ENCODE data around the gene OR8U1. TPM values are rescaled to one million over a fixed set of nuclear protein-coding genes. Genes with fewer than 3 reads are reported as not detected.
"Not testable (repeated sequence)": the region's sequence is repeated elsewhere in the genome, so short reads cannot be mapped to it uniquely, and the experiment has no call there.

Gene OR8U1
- total RNA-seq, 1 experiment from 2014 or later = not detected

DNA sequence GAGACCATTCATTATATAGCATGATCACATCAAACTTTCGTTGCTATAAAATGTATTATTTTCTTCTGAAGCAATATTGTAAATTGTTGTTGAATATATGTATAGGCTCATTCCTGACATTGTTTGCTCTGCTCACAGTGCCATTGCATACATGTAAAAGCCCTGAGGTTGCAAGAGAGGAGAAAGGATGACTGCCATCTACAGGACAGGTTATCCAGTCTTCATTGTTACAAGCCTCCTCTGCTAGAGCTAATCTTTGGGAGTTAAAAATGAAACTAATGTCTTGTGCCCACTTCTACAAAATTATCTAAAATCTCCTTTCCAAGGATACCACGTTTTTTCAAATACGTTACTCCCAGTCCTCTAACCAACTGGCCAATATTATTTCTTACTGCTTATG lies 20.6 kb downstream of the OR8U1 start:
- CTCF ChIA-PET = interaction anchor here (1.0 kb wide), 1 partner anchor 23 kb away, joined by 3 read pairs; no protein-coding TSS in a partner anchor
- no peaks in the 10 kb centered on the region for H3K27me3 Mint-ChIP-seq (ENCODE audit: insufficient read depth, unreplicated experiment)

DNA sequence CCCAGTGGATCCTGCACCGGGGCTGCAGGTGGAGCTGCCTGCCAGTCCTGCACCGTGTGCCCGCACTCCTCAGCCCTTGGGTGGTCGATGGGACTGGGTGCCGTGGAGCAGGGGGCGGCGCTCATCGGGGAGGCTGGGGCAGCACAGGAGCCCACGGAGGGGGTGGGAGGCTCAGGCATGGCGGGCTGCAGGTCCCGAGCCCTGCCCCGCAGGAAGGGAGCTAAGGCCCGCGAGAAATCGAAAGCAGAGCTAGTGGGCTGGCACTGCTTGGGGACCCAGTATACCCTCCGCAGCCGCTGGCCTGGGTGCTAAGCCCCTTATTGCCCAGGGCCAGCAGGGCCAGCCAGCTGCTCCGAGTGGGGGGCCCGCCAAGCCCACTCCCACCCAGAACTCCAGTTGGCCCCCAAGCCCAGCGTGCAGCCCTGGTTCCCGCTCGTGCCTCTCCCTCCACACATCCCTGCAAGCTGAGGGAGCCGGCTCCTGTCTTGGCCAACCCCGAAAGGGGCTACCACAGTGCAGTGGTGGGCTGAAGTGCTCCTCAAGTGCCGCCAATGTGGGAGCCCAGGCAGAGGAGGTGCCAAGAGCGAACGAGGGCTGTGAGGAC lies 26.5 kb downstream of the OR8U1 start:
- H3K27ac Mint-ChIP-seq (ENCODE audit: low read depth, unreplicated experiment); H3K27me3 Mint-ChIP-seq (ENCODE audit: insufficient read depth, unreplicated experiment); BruUV-seq (replicated peaks); H3K4me1 Mint-ChIP-seq (ENCODE audit: insufficient read depth, unreplicated experiment); H3K4me3 Mint-ChIP-seq (ENCODE audit: unreplicated experiment); intact Hi-C loops (cut with micrococcal nuclease); H3K36me3 Mint-ChIP-seq (ENCODE audit: insufficient read depth, unreplicated experiment); DNase-seq (ENCODE audit: unreplicated experiment); CTCF ChIA-PET: not testable (repeated sequence)
- H3K9me3 Mint-ChIP-seq (ENCODE audit: unreplicated experiment) = peaks cover 17% of the 10 kb centered on the region
- POLR2A ChIA-PET = interaction anchor here (0.7 kb wide), 1 partner anchor 29 kb away, joined by 3 read pairs; no protein-coding TSS in a partner anchor

More for the DNA sequence above, 20.6 kb downstream of the OR8U1 start:
- Mint-ChIP-seq H3K36me3 (ENCODE audit: insufficient read depth, unreplicated experiment) (no peaks in the 10 kb centered on the region), H3K9me3 (ENCODE audit: unreplicated experiment) (peaks cover 14% of the 10 kb centered on the region), H3K27ac (ENCODE audit: low read depth, unreplicated experiment) (no peak overlapping the region), H3K4me3 (ENCODE audit: unreplicated experiment) (no peak overlapping the region), H3K4me1 (ENCODE audit: insufficient read depth, unreplicated experiment) (no peaks in the 10 kb centered on the region)
- POLR2A ChIA-PET = interaction anchor here (0.7 to 1.1 kb wide), 2 partner anchors 23 to 43 kb away, joined by 3 to 4 read pairs; no protein-coding TSS in a partner anchor
- TF ChIP-seq, protein P1, sequence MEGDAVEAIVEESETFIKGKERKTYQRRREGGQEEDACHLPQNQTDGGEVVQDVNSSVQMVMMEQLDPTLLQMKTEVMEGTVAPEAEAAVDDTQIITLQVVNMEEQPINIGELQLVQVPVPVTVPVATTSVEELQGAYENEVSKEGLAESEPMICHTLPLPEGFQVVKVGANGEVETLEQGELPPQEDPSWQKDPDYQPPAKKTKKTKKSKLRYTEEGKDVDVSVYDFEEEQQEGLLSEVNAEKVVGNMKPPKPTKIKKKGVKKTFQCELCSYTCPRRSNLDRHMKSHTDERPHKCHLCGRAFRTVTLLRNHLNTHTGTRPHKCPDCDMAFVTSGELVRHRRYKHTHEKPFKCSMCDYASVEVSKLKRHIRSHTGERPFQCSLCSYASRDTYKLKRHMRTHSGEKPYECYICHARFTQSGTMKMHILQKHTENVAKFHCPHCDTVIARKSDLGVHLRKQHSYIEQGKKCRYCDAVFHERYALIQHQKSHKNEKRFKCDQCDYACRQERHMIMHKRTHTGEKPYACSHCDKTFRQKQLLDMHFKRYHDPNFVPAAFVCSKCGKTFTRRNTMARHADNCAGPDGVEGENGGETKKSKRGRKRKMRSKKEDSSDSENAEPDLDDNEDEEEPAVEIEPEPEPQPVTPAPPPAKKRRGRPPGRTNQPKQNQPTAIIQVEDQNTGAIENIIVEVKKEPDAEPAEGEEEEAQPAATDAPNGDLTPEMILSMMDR (IDR thresholded peaks at IDR 0.05; ENCODE audit: unreplicated experiment) = no peak
- intact Hi-C loops (cut with micrococcal nuclease) = no loop called here
- BruUV-seq (replicated peaks) = no TSS peak
- DNase-seq (ENCODE audit: unreplicated experiment) = no peak

DNA sequence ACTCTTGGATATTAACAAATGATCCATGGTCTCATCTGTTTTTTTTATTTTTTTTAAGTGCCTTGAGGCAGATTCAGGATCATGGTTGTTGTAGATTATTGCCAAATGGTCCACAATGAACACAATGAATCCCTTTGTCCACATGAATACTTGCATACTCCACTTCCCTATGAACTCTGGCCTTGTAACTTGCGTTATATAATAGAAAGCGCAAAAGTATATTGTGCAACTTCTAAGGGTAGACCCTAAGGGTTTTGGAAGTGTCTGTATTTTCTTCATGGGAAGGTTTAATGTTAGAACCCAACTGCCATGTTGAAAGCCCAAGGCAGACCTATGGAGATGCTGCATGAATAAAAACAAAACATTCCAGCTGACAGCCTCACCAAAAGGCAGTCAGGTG lies 29.0 kb downstream of the OR8U1 start:
- CTCF ChIA-PET = interaction anchor here (0.5 to 0.7 kb wide), 2 partner anchors 10 to 619 kb away, joined by 3 read pairs; no protein-coding TSS in a partner anchor
- TF ChIP-seq, protein P1 (IDR thresholded peaks at IDR 0.05; ENCODE audit: unreplicated experiment) = no peak
- intact Hi-C loops (cut with micrococcal nuclease) = no loop called here
- H3K9me3 Mint-ChIP-seq (ENCODE audit: unreplicated experiment) = peaks cover 41% of the 10 kb centered on the region
- H3K27me3 Mint-ChIP-seq (ENCODE audit: insufficient read depth, unreplicated experiment) = no peaks in the 10 kb centered on the region
- no TSS peak for BruUV-seq (replicated peaks)
- no peak overlapping the region for H3K4me3 Mint-ChIP-seq (ENCODE audit: unreplicated experiment)
- no peak for DNase-seq (ENCODE audit: unreplicated experiment)
- no peak overlapping the region for H3K27ac Mint-ChIP-seq (ENCODE audit: low read depth, unreplicated experiment)
- POLR2A ChIA-PET = no interaction called here
- H3K36me3 Mint-ChIP-seq (ENCODE audit: insufficient read depth, unreplicated experiment) = no peaks in the 10 kb centered on the region
- no peaks in the 10 kb centered on the region for H3K4me1 Mint-ChIP-seq (ENCODE audit: insufficient read depth, unreplicated experiment)

DNA sequence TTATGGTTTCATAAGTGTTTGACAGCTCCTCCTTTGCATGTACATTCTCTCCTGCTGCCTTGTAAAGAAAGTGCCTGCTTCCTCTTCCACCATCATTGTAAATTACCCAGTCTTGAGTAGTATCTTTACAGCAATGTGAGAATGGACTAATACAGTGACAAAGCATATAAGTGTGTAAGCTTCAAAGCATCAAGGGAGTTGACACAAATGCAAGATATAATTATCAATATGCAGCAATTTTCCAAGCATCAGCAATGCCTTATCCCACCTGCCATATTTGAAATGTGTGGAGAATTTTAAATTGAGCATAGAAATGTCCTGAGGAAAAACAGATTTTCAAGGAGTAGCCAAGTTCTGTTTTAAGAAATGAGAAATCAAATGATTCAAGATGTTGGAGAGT lies 35.4 kb downstream of the OR8U1 start:
- intact Hi-C loops (cut with micrococcal nuclease) = no loop called here
- Mint-ChIP-seq H3K36me3 (ENCODE audit: insufficient read depth, unreplicated experiment) (no peaks in the 10 kb centered on the region), H3K4me1 (ENCODE audit: insufficient read depth, unreplicated experiment) (no peaks in the 10 kb centered on the region), H3K27ac (ENCODE audit: low read depth, unreplicated experiment) (no peak overlapping the region), H3K9me3 (ENCODE audit: unreplicated experiment) (peaks cover 42% of the 10 kb centered on the region), H3K27me3 (ENCODE audit: insufficient read depth, unreplicated experiment) (no peaks in the 10 kb centered on the region), H3K4me3 (ENCODE audit: unreplicated experiment) (no peak overlapping the region)
- DNase-seq (ENCODE audit: unreplicated experiment) = no peak
- no TSS peak for BruUV-seq (replicated peaks)
- TF ChIP-seq, protein P1 (IDR thresholded peaks at IDR 0.05; ENCODE audit: unreplicated experiment) = no peak
- ChIA-PET POLR2A (no interaction called here), CTCF (interaction anchor here (0.6 kb wide), 1 partner anchor 102 kb away, joined by 3 read pairs; no protein-coding TSS in a partner anchor)
